HG02840 (cell line): Measurements from ENCODE around the gene CAMKMT.

Experiments used
- ATAC-seq: cut with Tn5 transposase; IDR thresholded peaks from one replicate; pipeline ENCODE4 v1.9.1; 2021; ENCODE audit warnings: mild to moderate bottlenecking, moderate library complexity, moderate number of reproducible peaks; ENCODE audit not compliant: unreplicated experiment, low FRiP score

CAMKMT gene

GRCh38 chr2:44810892-44811530, 449.3 kb downstream of the CAMKMT start:
- ATAC-seq: no peak

- ATAC-seq: no peak
Measured at GRCh38 chr2:44813165-44813564, 451.4 kb downstream of the CAMKMT start.

- ATAC-seq: no peak
Measured at GRCh38 chr2:44813658-44814057, 451.9 kb downstream of the CAMKMT start.

GRCh38 chr2:44817256-44817655, 455.5 kb downstream of the CAMKMT start:
- ATAC-seq: no peak

GRCh38 chr2:44817673-44818335, 456.1 kb downstream of the CAMKMT start:
- ATAC-seq: no peak

GRCh38 chr2:44819061-44819460, 457.3 kb downstream of the CAMKMT start:
- ATAC-seq: no peak

GRCh38 chr2:44821500-44821899, 459.8 kb downstream of the CAMKMT start:
- no peak for ATAC-seq

GRCh38 chr2:44822174-44822573, 460.4 kb downstream of the CAMKMT start:
- no peak for ATAC-seq
